ENCODE measurements around the gene APLNR. TPM values are rescaled to one million over a fixed set of nuclear protein-coding genes. Genes with fewer than 3 reads are reported as not detected.

The APLNR gene
- total RNA-seq, 1 donor from 2014 or later = 0.37 TPM

DNA sequence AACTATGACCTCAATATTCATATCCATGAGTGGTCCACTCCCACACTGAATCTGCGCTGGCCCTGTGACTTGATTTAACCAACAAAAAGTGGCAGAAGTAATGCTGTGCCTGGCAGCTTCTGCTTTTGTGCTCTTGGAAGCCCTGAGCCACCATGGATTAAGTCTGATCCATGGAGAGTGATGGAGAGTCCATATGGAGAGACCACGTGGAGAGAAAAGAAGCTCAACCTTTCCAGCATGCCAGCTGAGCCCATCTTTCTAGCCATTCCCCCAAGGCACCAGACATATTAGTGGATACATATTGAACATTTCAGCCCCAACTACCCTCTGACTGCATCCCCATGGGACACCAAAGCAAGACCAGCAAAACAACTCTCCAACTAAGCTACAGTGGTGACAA, 39.3 kb downstream of the APLNR start:
- no peak for TF ChIP-seq CTCF (IDR thresholded peaks at IDR 0.05; ENCODE audit: partially characterized antibody, unreplicated experiment)
- H3K27me3 Mint-ChIP-seq (ENCODE audit: unreplicated experiment) = no peaks in the 10 kb centered on the region
- H3K4me1 Mint-ChIP-seq (ENCODE audit: low read depth, unreplicated experiment) = peaks cover 52% of the 10 kb centered on the region
- H3K36me3 Mint-ChIP-seq (ENCODE audit: unreplicated experiment) = peaks cover 4% of the 10 kb centered on the region
- H3K9me3 Mint-ChIP-seq (ENCODE audit: unreplicated experiment) = peaks cover 7% of the 10 kb centered on the region
- DNase-seq = peak; percentile 45
- H3K4me3 Mint-ChIP-seq (ENCODE audit: unreplicated experiment) = peak overlapping the region; percentile 48
- peak overlapping the region; percentile 89 for H3K27ac Mint-ChIP-seq (ENCODE audit: unreplicated experiment)

DNA sequence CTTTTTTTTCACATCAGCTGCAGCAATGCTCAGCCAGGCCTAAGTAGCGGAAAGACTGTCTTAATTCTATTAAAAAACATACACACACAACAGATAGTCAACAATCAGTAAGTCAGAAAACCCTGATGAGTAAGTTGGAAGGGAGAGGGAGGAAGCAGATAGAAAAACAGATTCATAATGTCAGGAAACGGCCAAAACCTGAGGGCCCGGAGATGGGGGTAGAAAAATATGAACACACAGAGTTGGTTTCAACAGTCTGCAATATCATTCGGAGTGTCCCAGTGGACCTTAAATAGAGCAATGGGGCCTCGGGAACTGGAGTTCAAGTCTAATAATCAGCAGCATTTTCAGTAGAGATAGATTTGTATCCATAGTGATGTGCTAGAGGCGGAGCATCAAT, 40.5 kb downstream of the APLNR start:
- H3K4me3 Mint-ChIP-seq (ENCODE audit: unreplicated experiment) = peak overlapping the region; percentile 58
- H3K9me3 Mint-ChIP-seq (ENCODE audit: unreplicated experiment) = peaks cover 7% of the 10 kb centered on the region
- peaks cover 45% of the 10 kb centered on the region for H3K4me1 Mint-ChIP-seq (ENCODE audit: low read depth, unreplicated experiment)
- no peaks in the 10 kb centered on the region for H3K27me3 Mint-ChIP-seq (ENCODE audit: unreplicated experiment)
- no peak for DNase-seq
- peak overlapping the region; percentile 81 for H3K27ac Mint-ChIP-seq (ENCODE audit: unreplicated experiment)
- TF ChIP-seq CTCF (IDR thresholded peaks at IDR 0.05; ENCODE audit: partially characterized antibody, unreplicated experiment) = no peak
- H3K36me3 Mint-ChIP-seq (ENCODE audit: unreplicated experiment) = peaks cover 4% of the 10 kb centered on the region

- Mint-ChIP-seq H3K9me3 (ENCODE audit: unreplicated experiment) (peaks cover 2% of the 10 kb centered on the region), H3K4me1 (ENCODE audit: low read depth, unreplicated experiment) (peaks cover 14% of the 10 kb centered on the region), H3K4me3 (ENCODE audit: unreplicated experiment) (no peak overlapping the region), H3K27ac (ENCODE audit: unreplicated experiment) (no peak overlapping the region), H3K27me3 (ENCODE audit: unreplicated experiment) (peaks cover 2% of the 10 kb centered on the region), H3K36me3 (ENCODE audit: unreplicated experiment) (peaks cover 11% of the 10 kb centered on the region)
- TF ChIP-seq CTCF (IDR thresholded peaks at IDR 0.05; ENCODE audit: partially characterized antibody, unreplicated experiment) = no peak
- no peak for DNase-seq
Measured at GRCh38 chr11:57192316-57192715, 44.7 kb downstream of the APLNR start.

- Mint-ChIP-seq H3K4me3 (ENCODE audit: unreplicated experiment) (no peak overlapping the region), H3K27ac (ENCODE audit: unreplicated experiment) (no peak overlapping the region), H3K9me3 (ENCODE audit: unreplicated experiment) (peaks cover 2% of the 10 kb centered on the region), H3K4me1 (ENCODE audit: low read depth, unreplicated experiment) (peaks cover 7% of the 10 kb centered on the region), H3K27me3 (ENCODE audit: unreplicated experiment) (peaks cover 2% of the 10 kb centered on the region), H3K36me3 (ENCODE audit: unreplicated experiment) (peaks cover 13% of the 10 kb centered on the region)
- DNase-seq = no peak
- no peak for TF ChIP-seq CTCF (IDR thresholded peaks at IDR 0.05; ENCODE audit: partially characterized antibody, unreplicated experiment)
Measured at GRCh38 chr11:57191311-57192219, 45.5 kb downstream of the APLNR start.

DNA sequence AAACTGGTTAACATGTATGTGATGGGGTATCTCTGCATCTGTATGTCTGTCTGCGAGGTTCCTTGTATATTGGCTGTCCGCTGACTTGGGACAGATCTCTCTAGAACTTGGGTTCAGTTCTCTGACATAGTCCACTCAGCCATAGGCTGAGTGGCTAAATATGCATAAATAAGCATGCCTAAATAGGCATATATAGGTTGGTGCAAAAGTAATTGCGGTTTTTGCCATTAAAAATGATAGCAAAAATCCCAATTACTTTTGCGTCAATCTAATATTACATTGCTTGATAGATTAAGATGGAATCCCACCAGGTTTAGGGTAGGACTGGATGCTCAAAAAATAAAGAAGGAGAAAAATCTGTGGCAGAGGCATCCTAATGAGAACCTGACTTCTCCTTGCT, 46.5 kb downstream of the APLNR start:
- TF ChIP-seq CTCF (IDR thresholded peaks at IDR 0.05; ENCODE audit: partially characterized antibody, unreplicated experiment) = no peak
- Mint-ChIP-seq H3K4me3 (ENCODE audit: unreplicated experiment) (no peak overlapping the region), H3K27ac (ENCODE audit: unreplicated experiment) (no peak overlapping the region), H3K4me1 (ENCODE audit: low read depth, unreplicated experiment) (peaks cover 2% of the 10 kb centered on the region), H3K9me3 (ENCODE audit: unreplicated experiment) (peaks cover 2% of the 10 kb centered on the region), H3K36me3 (ENCODE audit: unreplicated experiment) (peaks cover 19% of the 10 kb centered on the region), H3K27me3 (ENCODE audit: unreplicated experiment) (peaks cover 2% of the 10 kb centered on the region)
- DNase-seq = no peak
